ENCODE data around the gene RTRAF. TPM values are rescaled to one million over a fixed set of nuclear protein-coding genes. Genes with fewer than 3 reads are reported as not detected.

Gene RTRAF
- total and polyA plus RNA-seq, 2 donors (not counting 1 experiment from before 2014, with no cell fraction given): 147 to 222 TPM

DNA sequence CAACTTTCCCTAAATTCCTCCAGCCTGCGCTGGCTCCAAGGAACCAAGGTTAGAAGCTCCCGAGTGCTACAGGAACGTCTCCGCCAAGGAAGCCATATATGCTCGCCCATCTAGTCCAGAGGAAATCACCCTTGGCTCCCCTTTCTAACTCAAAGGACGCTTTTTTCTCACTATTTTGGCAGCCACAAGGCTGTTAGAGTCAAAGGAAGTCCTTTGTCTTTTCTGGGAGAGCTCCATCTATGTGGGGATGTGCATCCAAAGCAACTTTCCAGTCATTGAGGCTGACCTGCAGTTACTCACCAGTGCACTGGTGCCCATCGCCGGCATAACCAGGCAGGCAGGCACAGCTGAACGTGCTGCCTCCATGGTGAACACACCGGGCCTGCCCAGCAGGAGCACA, 37.6 kb downstream of the RTRAF start:
- H3K27ac ChIP-seq (ENCODE audit: insufficient read depth, low read length): no peak overlapping the region
- no peak overlapping the region for H3K4me3 ChIP-seq (replicated peaks in 1 of 4; ENCODE audit: control extremely low read depth in 1 of 4, insufficient read depth in 1 of 4, low read depth in 3 of 4, low read length in 4 of 4)
- H4K20me1 ChIP-seq (ENCODE audit: control insufficient read depth, extremely low read depth, insufficient read depth, low read length): no peaks in the 10 kb centered on the region
- no peaks in the 10 kb centered on the region for H3K27me3 ChIP-seq (ENCODE audit: control insufficient read depth, insufficient read depth, low read length)
- TF ChIP-seq EZH2 (IDR thresholded peaks at IDR 0.05; ENCODE audit: low read length, missing control alignments): no peak
- TF ChIP-seq, protein P1, sequence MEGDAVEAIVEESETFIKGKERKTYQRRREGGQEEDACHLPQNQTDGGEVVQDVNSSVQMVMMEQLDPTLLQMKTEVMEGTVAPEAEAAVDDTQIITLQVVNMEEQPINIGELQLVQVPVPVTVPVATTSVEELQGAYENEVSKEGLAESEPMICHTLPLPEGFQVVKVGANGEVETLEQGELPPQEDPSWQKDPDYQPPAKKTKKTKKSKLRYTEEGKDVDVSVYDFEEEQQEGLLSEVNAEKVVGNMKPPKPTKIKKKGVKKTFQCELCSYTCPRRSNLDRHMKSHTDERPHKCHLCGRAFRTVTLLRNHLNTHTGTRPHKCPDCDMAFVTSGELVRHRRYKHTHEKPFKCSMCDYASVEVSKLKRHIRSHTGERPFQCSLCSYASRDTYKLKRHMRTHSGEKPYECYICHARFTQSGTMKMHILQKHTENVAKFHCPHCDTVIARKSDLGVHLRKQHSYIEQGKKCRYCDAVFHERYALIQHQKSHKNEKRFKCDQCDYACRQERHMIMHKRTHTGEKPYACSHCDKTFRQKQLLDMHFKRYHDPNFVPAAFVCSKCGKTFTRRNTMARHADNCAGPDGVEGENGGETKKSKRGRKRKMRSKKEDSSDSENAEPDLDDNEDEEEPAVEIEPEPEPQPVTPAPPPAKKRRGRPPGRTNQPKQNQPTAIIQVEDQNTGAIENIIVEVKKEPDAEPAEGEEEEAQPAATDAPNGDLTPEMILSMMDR (conservative IDR thresholded peaks at IDR 0.05 in 1 of 2, IDR thresholded peaks at IDR 0.05 in 1 of 2; ENCODE audit: low read depth in 1 of 2, low read length in 2 of 2): no peak
- no peak overlapping the region for H2AFZ ChIP-seq (ENCODE audit: low read length)
- H3K9ac ChIP-seq (ENCODE audit: insufficient read depth, low read length): no peak overlapping the region
- no peak overlapping the region for H3K4me2 ChIP-seq (ENCODE audit: extremely low read depth, insufficient read depth, low read length)
- H3K4me1 ChIP-seq (ENCODE audit: control insufficient read depth, extremely low read depth, insufficient read depth, low read length): peaks cover 39% of the 10 kb centered on the region
- no peak for DNase-seq (ENCODE audit: low read depth in 2 of 2)
- H3K79me2 ChIP-seq (ENCODE audit: control insufficient read depth, insufficient read depth, low read length): peaks cover 19% of the 10 kb centered on the region
- H3K9me3 ChIP-seq (ENCODE audit: control insufficient read depth, insufficient read depth, low read depth, low read length): no peaks in the 10 kb centered on the region
- peaks cover 18% of the 10 kb centered on the region for H3K36me3 ChIP-seq (ENCODE audit: control insufficient read depth, insufficient read depth, low read length)

DNA sequence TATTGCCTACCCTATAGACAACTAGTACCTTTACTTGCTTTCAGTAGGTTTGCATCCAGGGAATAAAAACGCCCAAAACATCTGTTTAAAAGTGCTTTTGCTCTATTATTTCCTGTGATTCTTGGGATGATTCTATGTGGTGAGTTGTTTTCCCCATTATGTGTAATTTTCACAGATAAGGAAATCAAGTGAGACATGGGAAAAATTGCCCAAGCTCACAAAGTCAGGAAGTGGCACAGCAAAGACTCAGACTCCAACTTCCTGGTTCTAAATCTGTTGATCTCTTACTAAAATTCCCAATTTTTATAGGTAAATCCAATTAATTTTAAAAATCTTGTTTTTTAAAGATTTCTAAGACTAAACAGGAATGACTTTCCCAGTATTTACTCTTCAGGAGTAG, 40.5 kb downstream of the RTRAF start:
- Histone ChIP-seq H3K36me3 (ENCODE audit: control insufficient read depth, insufficient read depth, low read length) (peaks cover 16% of the 10 kb centered on the region), H2AFZ (ENCODE audit: low read length) (no peak overlapping the region), H3K79me2 (ENCODE audit: control insufficient read depth, insufficient read depth, low read length) (peaks cover 19% of the 10 kb centered on the region), H3K4me2 (ENCODE audit: extremely low read depth, insufficient read depth, low read length) (no peak overlapping the region), H3K27me3 (ENCODE audit: control insufficient read depth, insufficient read depth, low read length) (no peaks in the 10 kb centered on the region), H3K9me3 (ENCODE audit: control insufficient read depth, insufficient read depth, low read depth, low read length) (no peaks in the 10 kb centered on the region), H3K9ac (ENCODE audit: insufficient read depth, low read length) (no peak overlapping the region), H3K4me3 (replicated peaks in 1 of 4; ENCODE audit: control extremely low read depth in 1 of 4, insufficient read depth in 1 of 4, low read depth in 3 of 4, low read length in 4 of 4) (no peak overlapping the region), H4K20me1 (ENCODE audit: control insufficient read depth, extremely low read depth, insufficient read depth, low read length) (no peaks in the 10 kb centered on the region), H3K27ac (ENCODE audit: insufficient read depth, low read length) (no peak overlapping the region), H3K4me1 (ENCODE audit: control insufficient read depth, extremely low read depth, insufficient read depth, low read length) (peaks cover 40% of the 10 kb centered on the region)
- DNase-seq (ENCODE audit: low read depth in 2 of 2): no peak
- no peak for TF ChIP-seq EZH2 (IDR thresholded peaks at IDR 0.05; ENCODE audit: low read length, missing control alignments)
- TF ChIP-seq, protein P1 (conservative IDR thresholded peaks at IDR 0.05 in 1 of 2, IDR thresholded peaks at IDR 0.05 in 1 of 2; ENCODE audit: low read depth in 1 of 2, low read length in 2 of 2): no peak

DNA sequence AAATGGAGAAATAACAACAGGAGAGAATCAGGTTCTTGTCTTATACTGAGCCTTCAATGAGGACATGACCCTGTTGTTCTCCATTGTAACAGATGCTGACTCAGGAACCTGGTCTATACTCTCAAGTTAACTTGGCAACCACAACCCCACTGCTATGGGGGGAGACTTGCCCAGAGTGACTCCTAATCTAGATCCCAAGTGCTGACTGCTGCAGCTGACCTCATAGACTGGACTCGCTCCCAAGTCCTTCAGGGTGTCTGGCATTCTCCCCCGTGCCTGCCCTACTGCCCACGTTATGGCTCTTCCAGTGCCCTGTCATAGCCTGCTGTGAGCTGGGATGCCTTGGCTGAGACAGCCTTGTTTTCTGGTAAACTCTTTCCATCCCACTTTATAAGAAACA, 42.4 kb downstream of the RTRAF start:
- TF ChIP-seq, protein P1 (conservative IDR thresholded peaks at IDR 0.05 in 1 of 2, IDR thresholded peaks at IDR 0.05 in 1 of 2; ENCODE audit: low read depth in 1 of 2, low read length in 2 of 2): no peak
- TF ChIP-seq EZH2 (IDR thresholded peaks at IDR 0.05; ENCODE audit: low read length, missing control alignments): no peak
- Histone ChIP-seq H3K9ac (ENCODE audit: insufficient read depth, low read length) (no peak overlapping the region), H3K9me3 (ENCODE audit: control insufficient read depth, insufficient read depth, low read depth, low read length) (no peaks in the 10 kb centered on the region), H3K4me3 (replicated peaks in 1 of 4; ENCODE audit: control extremely low read depth in 1 of 4, insufficient read depth in 1 of 4, low read depth in 3 of 4, low read length in 4 of 4) (no peak overlapping the region), H2AFZ (ENCODE audit: low read length) (no peak overlapping the region), H3K27me3 (ENCODE audit: control insufficient read depth, insufficient read depth, low read length) (no peaks in the 10 kb centered on the region), H4K20me1 (ENCODE audit: control insufficient read depth, extremely low read depth, insufficient read depth, low read length) (no peaks in the 10 kb centered on the region), H3K27ac (ENCODE audit: insufficient read depth, low read length) (peak overlapping the region; percentile 70), H3K4me1 (ENCODE audit: control insufficient read depth, extremely low read depth, insufficient read depth, low read length) (peaks cover 31% of the 10 kb centered on the region), H3K36me3 (ENCODE audit: control insufficient read depth, insufficient read depth, low read length) (peaks cover 20% of the 10 kb centered on the region), H3K4me2 (ENCODE audit: extremely low read depth, insufficient read depth, low read length) (peak overlapping the region; percentile 62), H3K79me2 (ENCODE audit: control insufficient read depth, insufficient read depth, low read length) (peaks cover 29% of the 10 kb centered on the region)
- DNase-seq (ENCODE audit: low read depth in 2 of 2): peak; percentile 79 to 98

Data from fibroblast of lung (primary cell).